ENCODE data around the gene MFSD6L. TPM values are rescaled to one million over a fixed set of nuclear protein-coding genes. Genes with fewer than 3 reads are reported as not detected.
A peak's percentile ranks its signal among the peaks of the same experiment; 100 is the strongest.

Gene MFSD6L
- total and polyA plus RNA-seq, 2 of the 13 experiments (the other 11 are each of a cell fraction or from before 2014, with no cell fraction given) = not detected

DNA sequence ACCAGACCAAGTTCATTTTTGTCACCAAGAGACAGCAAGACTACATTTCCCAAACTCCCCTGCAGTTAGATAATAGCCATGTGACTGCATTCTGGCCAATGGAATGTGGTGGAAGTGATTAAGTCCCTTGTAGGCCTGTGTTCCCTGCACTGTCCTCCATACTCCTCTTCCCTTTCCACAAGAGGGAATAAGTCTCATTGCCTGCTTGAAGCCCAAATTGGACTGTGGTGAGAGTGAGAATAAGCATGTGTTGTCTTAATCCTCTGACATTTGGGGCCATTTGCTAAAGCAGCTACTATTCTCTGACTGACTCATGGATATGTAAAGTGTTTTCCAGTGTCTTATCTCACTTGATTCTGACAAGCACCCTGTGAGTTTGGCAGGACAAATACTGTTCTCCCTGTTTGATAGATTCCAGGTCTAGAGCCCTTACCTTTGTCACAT is 47.6 kb upstream of the MFSD6L start:
- no peak overlapping the region for H2AFZ ChIP-seq (ENCODE audit: low read length)
- CTCF ChIA-PET (ENCODE audit: low intra/inter-chr PET ratio, low total read pairs) = no interaction called here
- H3K79me2 ChIP-seq (ENCODE audit: insufficient read depth, low read length) = no peaks in the 10 kb centered on the region
- H3K36me3 ChIP-seq (replicated peaks in 1 of 2; ENCODE audit: control insufficient read depth in 1 of 2, insufficient read depth in 2 of 2, low read length in 2 of 2) = no peaks in the 10 kb centered on the region
- FAIRE-seq = peak; percentile 43
- peak; percentile 33 for DNase-seq (ENCODE audit: low spot score)
- no peak overlapping the region for H3K4me3 ChIP-seq (replicated peaks in 1 of 3; ENCODE audit: insufficient read depth in 1 of 3, low read depth in 2 of 3, low read length in 3 of 3)
- peaks cover 0 to 4% of the 10 kb centered on the region in 2 experiments; a peak in 2 of 5 replicates for H3K27me3 ChIP-seq (ENCODE audit: control insufficient read depth in 1 of 2, insufficient read depth in 2 of 2, low read length in 2 of 2)
- H3K9ac ChIP-seq (ENCODE audit: insufficient read depth, low read depth, low read length) = no peak overlapping the region
- no peak overlapping the region for H3K27ac ChIP-seq (ENCODE audit: extremely low read length, insufficient read depth, low read length)
- no peaks in the 10 kb centered on the region for H3K4me1 ChIP-seq (ENCODE audit: insufficient read depth, low read length)
- POLR2A ChIA-PET = no interaction called here
- peak; percentile 43; the same call in 1 of the 3 replicates for ATAC-seq
- H3K9me3 ChIP-seq (ENCODE audit: low read length) = no peaks in the 10 kb centered on the region
- no peak overlapping the region for H3K4me2 ChIP-seq (ENCODE audit: low read depth, low read length)
- in situ Hi-C loops (cut with HindIII; ENCODE audit: extremely low pct_ligation_motif_present, low pct_unique_long_range_greater_than_20kb) = no loop called here
- intact Hi-C loops (cut with micrococcal nuclease; ENCODE audit: unreplicated experiment) = no loop called here
- no peaks in the 10 kb centered on the region for H4K20me1 ChIP-seq (ENCODE audit: insufficient read depth, low read length)
- no TSS peak for BruUV-seq (replicated peaks)
- TF ChIP-seq ZNF501 (CRISPR knock-in tag; IDR thresholded peaks at IDR 0.05) = no peak
- TF ChIP-seq NFYC (CRISPR knock-in tag; IDR thresholded peaks at IDR 0.05) = peak; percentile 76
- TF ChIP-seq, protein P1, sequence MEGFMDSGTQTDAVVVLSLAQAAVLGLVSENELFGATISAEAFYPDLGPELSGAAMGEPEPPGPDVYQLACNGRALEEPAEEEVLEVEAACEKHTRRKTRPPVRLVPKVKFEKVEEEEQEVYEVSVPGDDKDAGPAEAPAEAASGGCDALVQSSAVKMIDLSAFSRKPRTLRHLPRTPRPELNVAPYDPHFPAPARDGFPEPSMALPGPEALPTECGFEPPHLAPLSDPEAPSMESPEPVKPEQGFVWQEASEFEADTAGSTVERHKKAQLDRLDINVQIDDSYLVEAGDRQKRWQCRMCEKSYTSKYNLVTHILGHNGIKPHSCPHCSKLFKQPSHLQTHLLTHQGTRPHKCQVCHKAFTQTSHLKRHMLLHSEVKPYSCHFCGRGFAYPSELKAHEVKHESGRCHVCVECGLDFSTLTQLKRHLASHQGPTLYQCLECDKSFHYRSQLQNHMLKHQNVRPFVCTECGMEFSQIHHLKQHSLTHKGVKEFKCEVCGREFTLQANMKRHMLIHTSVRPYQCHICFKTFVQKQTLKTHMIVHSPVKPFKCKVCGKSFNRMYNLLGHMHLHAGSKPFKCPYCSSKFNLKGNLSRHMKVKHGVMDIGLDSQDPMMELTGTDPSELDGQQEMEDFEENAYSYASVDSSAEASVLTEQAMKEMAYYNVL (CRISPR knock-in tag; IDR thresholded peaks at IDR 0.05; ENCODE audit: borderline replicate concordance) = no peak
- peak; percentile 85 for TF ChIP-seq ZNF143 (CRISPR knock-in tag; IDR thresholded peaks at IDR 0.05)
- TF ChIP-seq HCFC1 (IDR thresholded peaks at IDR 0.05; ENCODE audit: low read depth, low read length) = peak; percentile 41; the same call in 1 of the 2 replicates
- TF ChIP-seq NFYB (CRISPR knock-in tag; IDR thresholded peaks at IDR 0.05) = peak; percentile 73
- TF ChIP-seq ZNF232 (CRISPR knock-in tag; IDR thresholded peaks at IDR 0.05; ENCODE audit: borderline replicate concordance) = no peak
- TF ChIP-seq CHD2 (IDR thresholded peaks at IDR 0.05; ENCODE audit: low read depth, low read length) = no peak
- TF ChIP-seq, protein P2, sequence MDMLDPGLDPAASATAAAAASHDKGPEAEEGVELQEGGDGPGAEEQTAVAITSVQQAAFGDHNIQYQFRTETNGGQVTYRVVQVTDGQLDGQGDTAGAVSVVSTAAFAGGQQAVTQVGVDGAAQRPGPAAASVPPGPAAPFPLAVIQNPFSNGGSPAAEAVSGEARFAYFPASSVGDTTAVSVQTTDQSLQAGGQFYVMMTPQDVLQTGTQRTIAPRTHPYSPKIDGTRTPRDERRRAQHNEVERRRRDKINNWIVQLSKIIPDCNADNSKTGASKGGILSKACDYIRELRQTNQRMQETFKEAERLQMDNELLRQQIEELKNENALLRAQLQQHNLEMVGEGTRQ (IDR thresholded peaks at IDR 0.05; ENCODE audit: low read depth, low read length) = peak; percentile 58
- TF ChIP-seq, protein P2 (CRISPR knock-in tag; IDR thresholded peaks at IDR 0.05; ENCODE audit: borderline replicate concordance) = peak; percentile 71; the same call in 1 of the 2 replicates
- no peak for TF ChIP-seq SP2 (CRISPR knock-in tag; IDR thresholded peaks at IDR 0.05)
- TF ChIP-seq, protein P3, sequence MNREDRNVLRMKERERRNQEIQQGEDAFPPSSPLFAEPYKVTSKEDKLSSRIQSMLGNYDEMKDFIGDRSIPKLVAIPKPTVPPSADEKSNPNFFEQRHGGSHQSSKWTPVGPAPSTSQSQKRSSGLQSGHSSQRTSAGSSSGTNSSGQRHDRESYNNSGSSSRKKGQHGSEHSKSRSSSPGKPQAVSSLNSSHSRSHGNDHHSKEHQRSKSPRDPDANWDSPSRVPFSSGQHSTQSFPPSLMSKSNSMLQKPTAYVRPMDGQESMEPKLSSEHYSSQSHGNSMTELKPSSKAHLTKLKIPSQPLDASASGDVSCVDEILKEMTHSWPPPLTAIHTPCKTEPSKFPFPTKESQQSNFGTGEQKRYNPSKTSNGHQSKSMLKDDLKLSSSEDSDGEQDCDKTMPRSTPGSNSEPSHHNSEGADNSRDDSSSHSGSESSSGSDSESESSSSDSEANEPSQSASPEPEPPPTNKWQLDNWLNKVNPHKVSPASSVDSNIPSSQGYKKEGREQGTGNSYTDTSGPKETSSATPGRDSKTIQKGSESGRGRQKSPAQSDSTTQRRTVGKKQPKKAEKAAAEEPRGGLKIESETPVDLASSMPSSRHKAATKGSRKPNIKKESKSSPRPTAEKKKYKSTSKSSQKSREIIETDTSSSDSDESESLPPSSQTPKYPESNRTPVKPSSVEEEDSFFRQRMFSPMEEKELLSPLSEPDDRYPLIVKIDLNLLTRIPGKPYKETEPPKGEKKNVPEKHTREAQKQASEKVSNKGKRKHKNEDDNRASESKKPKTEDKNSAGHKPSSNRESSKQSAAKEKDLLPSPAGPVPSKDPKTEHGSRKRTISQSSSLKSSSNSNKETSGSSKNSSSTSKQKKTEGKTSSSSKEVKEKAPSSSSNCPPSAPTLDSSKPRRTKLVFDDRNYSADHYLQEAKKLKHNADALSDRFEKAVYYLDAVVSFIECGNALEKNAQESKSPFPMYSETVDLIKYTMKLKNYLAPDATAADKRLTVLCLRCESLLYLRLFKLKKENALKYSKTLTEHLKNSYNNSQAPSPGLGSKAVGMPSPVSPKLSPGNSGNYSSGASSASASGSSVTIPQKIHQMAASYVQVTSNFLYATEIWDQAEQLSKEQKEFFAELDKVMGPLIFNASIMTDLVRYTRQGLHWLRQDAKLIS (CRISPR knock-in tag; IDR thresholded peaks at IDR 0.05) = no peak
- 0 out of 2 replicates have a peak, but pooled peaks have one; percentile 25 for TF ChIP-seq ZNF263 (CRISPR knock-in tag; IDR thresholded peaks at IDR 0.05)
- TF ChIP-seq JUND (CRISPR knock-in tag; IDR thresholded peaks at IDR 0.05) = no peak
- TF ChIP-seq ZNF572 (CRISPR knock-in tag; IDR thresholded peaks at IDR 0.05) = no peak
